Liver (tissue), 9 donors: ENCODE results near the gene DCTPP1. TPM values are rescaled to one million over a fixed set of nuclear protein-coding genes. Genes with fewer than 3 reads are reported as not detected.

Source experiments
- DNase-seq: peaks from one replicate; pipeline ENCODE4 v3.0.0-alpha.2; 2017; ENCODE audit warnings: low spot score
- H3K27ac ChIP-seq, 2 donors: one replicate each; pipeline ENCODE4 v1.7.0; 2013; ENCODE audit warnings: inconsistent platforms in 2 of 2, low read length in 2 of 2, control low read depth in 1 of 2, low read depth in 1 of 2, mild to moderate bottlenecking in 1 of 2
- H3K27me3 ChIP-seq, 4 donors: one replicate each; pipeline versions ENCODE4 v1.6.1 to v1.7.0; 2013; ENCODE audit warnings: low read length in 3 of 4, inconsistent platforms in 1 of 4, mild to moderate bottlenecking in 1 of 4, moderate library complexity in 1 of 4; ENCODE audit not compliant: control insufficient read depth in 4 of 4, insufficient read depth in 4 of 4
- H3K36me3 ChIP-seq, 4 donors: one replicate each; pipeline versions ENCODE4 v1.6.1 to v1.7.0; 2013; ENCODE audit warnings: low read length in 3 of 4, mild to moderate bottlenecking in 3 of 4, low read depth in 1 of 4, moderate library complexity in 1 of 4; ENCODE audit not compliant: control insufficient read depth in 4 of 4, insufficient read depth in 3 of 4
- H3K4me1 ChIP-seq, 4 donors: one replicate each; pipeline versions ENCODE4 v1.6.1 to v1.7.0; 2013; ENCODE audit warnings: low read length in 3 of 4, mild to moderate bottlenecking in 3 of 4, moderate library complexity in 1 of 4; ENCODE audit not compliant: control insufficient read depth in 4 of 4, insufficient read depth in 4 of 4
- H3K4me3 ChIP-seq, 3 donors: one replicate each; pipeline versions ENCODE4 v1.6.1 to v1.7.0; 2013; ENCODE audit warnings: low read length in 3 of 3, control low read depth in 1 of 3, low read depth in 1 of 3, mild to moderate bottlenecking in 1 of 3
- H3K9ac ChIP-seq, 2 donors: one replicate each; pipeline ENCODE4 v1.7.0; 2013; ENCODE audit warnings: low read length in 2 of 2, mild to moderate bottlenecking in 2 of 2, moderate library complexity in 2 of 2, control low read depth in 1 of 2, low read depth in 1 of 2
- H3K9me3 ChIP-seq, 4 donors: one replicate each; pipeline versions ENCODE4 v1.6.1 to v1.7.0; 2013; ENCODE audit warnings: low read length in 3 of 4; ENCODE audit not compliant: control insufficient read depth in 4 of 4
- ATF3 ChIP-seq: IDR thresholded peaks from 2 replicates; pipeline ENCODE4 v1.6.1; 2016; ENCODE audit warnings: antibody characterized with exemption
- EGR1 ChIP-seq, 2 donors: IDR thresholded peaks; 2 replicates each; pipeline ENCODE4 v1.6.1; 2016 to 2018; ENCODE audit warnings: antibody characterized with exemption in 2 of 2, low read depth in 2 of 2
- FOXA1 ChIP-seq: IDR thresholded peaks from 2 replicates; pipeline ENCODE4 v1.6.1; 2016; ENCODE audit warnings: antibody characterized with exemption
- FOXA2 ChIP-seq: IDR thresholded peaks from 2 replicates; pipeline ENCODE4 v1.6.1; 2016; ENCODE audit warnings: antibody characterized with exemption
- GABPA ChIP-seq, 2 donors: IDR thresholded peaks in 1 of 2; conservative IDR thresholded peaks in 1 of 2; 2 replicates each; pipeline ENCODE4 v1.6.1; 2016; ENCODE audit warnings: antibody characterized with exemption in 2 of 2, mild to moderate bottlenecking in 1 of 2, moderate library complexity in 1 of 2
- HNF4A ChIP-seq, 2 donors: conservative IDR thresholded peaks; 2 replicates each; pipeline ENCODE4 v1.6.1; 2016; ENCODE audit warnings: antibody characterized with exemption in 2 of 2, mild to moderate bottlenecking in 2 of 2
- HNF4G ChIP-seq: IDR thresholded peaks from 2 replicates; pipeline ENCODE4 v1.6.1; 2016; ENCODE audit warnings: antibody characterized with exemption
- JUND ChIP-seq, 2 donors: IDR thresholded peaks; 2 replicates each; pipeline ENCODE4 v1.6.1; 2016; ENCODE audit warnings: antibody characterized with exemption in 2 of 2
- NR2F2 ChIP-seq: IDR thresholded peaks from 2 replicates; pipeline ENCODE4 v1.6.1; 2016; ENCODE audit warnings: antibody characterized with exemption
- RAD21 ChIP-seq, 2 donors: IDR thresholded peaks; 2 replicates each; pipeline ENCODE4 v1.6.1; 2016; ENCODE audit warnings: antibody characterized with exemption in 2 of 2, mild to moderate bottlenecking in 2 of 2
- RXRA ChIP-seq, 2 donors: IDR thresholded peaks; 2 replicates each; pipeline ENCODE4 v1.6.1; 2017 to 2018; ENCODE audit warnings: antibody characterized with exemption in 2 of 2, mild to moderate bottlenecking in 1 of 2
- TAF1 ChIP-seq: conservative IDR thresholded peaks from 2 replicates; pipeline ENCODE4 v1.6.1; 2016; ENCODE audit warnings: antibody characterized with exemption, mild to moderate bottlenecking
- YY1 ChIP-seq: IDR thresholded peaks from 2 replicates; pipeline ENCODE4 v1.6.1; 2016; ENCODE audit warnings: antibody characterized with exemption, mild to moderate bottlenecking
- ZBTB33 ChIP-seq: IDR thresholded peaks from 2 replicates; pipeline ENCODE4 v1.6.1; 2016; ENCODE audit warnings: antibody characterized with exemption
- WGBS: extraction: QIAGEN DNeasy Blood & Tissue Kit; methylation state at CpG from one replicate; pipeline ENCODE4 v1.1.7; 2013; 5-methylcytosine and 5-hydroxymethylcytosine counted together
- polyA plus RNA-seq, 2 donors: library from polyadenylated mRNA; stranded (reverse) in 1 of 2; unstranded in 1 of 2; fragments of 200-250 nt in 1 of 2; fragments of >200 nt in 1 of 2; fragmentation: Nextera tagmentation in 1 of 2; extraction: Ambion mirVana in 1 of 2; gene quantifications; one replicate each; pipeline versions ENCODE4 v1.2.1 to v1.2.3, GENCODE V29; 2013 to 2015
- total RNA-seq, 2 donors: library from RNA; depleted of rRNA; stranded (reverse); fragments of >200 nt; gene quantifications; one replicate each; pipeline ENCODE4 v1.2.3, GENCODE V29; 2014
- TF ChIP-seq, protein P1 (sequence below): IDR thresholded peaks from 2 replicates; pipeline ENCODE4 v1.6.1; 2016; ENCODE audit warnings: antibody characterized with exemption
- TF ChIP-seq, protein P2 (sequence below): IDR thresholded peaks from 2 replicates; pipeline ENCODE4 v1.6.1; 2016; ENCODE audit warnings: antibody characterized with exemption, mild to moderate bottlenecking
- TF ChIP-seq, protein P3 (sequence below): fragments of 150-350 bp; IDR thresholded peaks from 2 replicates; pipeline ENCODE4 v1.5.1; 2017; ENCODE audit warnings: improper control_type of control experiment, low read depth, low read length; ENCODE audit not compliant: missing input control
- donor health status: healthy.
- donor health status: healthy.
- donor health status: healthy.
- donor health status: healthy.
- donor health status: healthy.

Gene DCTPP1
- total and polyA plus RNA-seq, 4 donors = 6.0 to 18.8 (median 15.0) TPM

DNA sequence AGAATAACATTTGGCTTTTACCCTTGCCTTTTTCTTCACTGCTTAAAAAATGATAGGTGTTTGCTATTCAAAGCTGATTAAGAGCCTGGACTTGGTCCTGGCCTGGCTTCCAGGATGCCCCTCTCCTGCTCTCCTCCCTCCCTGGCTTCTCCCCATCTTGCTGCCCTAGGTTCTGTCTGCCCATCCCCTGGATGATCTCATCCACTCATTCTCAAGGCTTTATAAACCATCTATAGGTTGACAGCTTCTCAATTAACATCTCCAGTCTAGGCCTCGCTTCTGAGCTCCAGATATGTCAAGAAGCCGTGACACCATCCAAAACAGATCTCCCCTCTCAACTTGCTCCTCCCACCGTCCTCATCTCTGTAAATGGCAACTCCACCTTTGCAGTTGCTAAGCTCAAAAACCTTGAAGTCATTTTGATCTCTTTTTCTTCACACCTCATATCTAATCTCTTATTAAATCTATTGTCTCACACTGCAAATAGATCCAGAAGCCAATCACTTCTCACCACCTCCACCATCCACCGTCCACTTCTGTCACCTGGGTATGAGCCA lies 13.7 kb downstream of the DCTPP1 start:
- Histone ChIP-seq H3K4me1 (peaks cover 3 to 16% (median 5%) of the 10 kb centered on the region in 4 donors), H3K9ac (no peak overlapping the region), H3K27me3 (no peaks in the 10 kb centered on the region), H3K4me3 (no peak overlapping the region), H3K9me3 (no peaks in the 10 kb centered on the region), H3K36me3 (peaks cover 0 to 2% (median under 1%) of the 10 kb centered on the region in 4 donors), H3K27ac (no peak overlapping the region)
- TF ChIP-seq FOXA1 (no peak), NR2F2 (no peak), EGR1 (IDR thresholded peaks at IDR 0.05; ENCODE audit: low read depth in 2 of 2) (no peak), ZBTB33 (no peak), FOXA2 (no peak), GABPA (IDR thresholded peaks at IDR 0.05 in 1 of 2, conservative IDR thresholded peaks at IDR 0.05 in 1 of 2) (no peak)
- TF ChIP-seq, protein P1, sequence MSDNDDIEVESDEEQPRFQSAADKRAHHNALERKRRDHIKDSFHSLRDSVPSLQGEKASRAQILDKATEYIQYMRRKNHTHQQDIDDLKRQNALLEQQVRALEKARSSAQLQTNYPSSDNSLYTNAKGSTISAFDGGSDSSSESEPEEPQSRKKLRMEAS = no peak
- no peak for DNase-seq
- 93% methylated on average over 4 of the region's 4 CpGs for WGBS

GRCh38 chr16:30414159-30414558 lies 15.7 kb downstream of the DCTPP1 start:
- Histone ChIP-seq H3K4me3 (no peak overlapping the region), H3K36me3 (peaks cover 0 to 2% (median under 1%) of the 10 kb centered on the region in 4 donors), H3K27me3 (no peaks in the 10 kb centered on the region), H3K9me3 (no peaks in the 10 kb centered on the region), H3K27ac (no peak overlapping the region), H3K4me1 (peaks cover 5 to 23% (median 11%) of the 10 kb centered on the region in 4 donors), H3K9ac (no peak overlapping the region)
- WGBS = 91% methylated on average over 5 of the region's 5 CpGs
- TF ChIP-seq ATF3 (no peak), HNF4A (conservative IDR thresholded peaks at IDR 0.05) (no peak), HNF4G (no peak), YY1 (no peak), FOXA2 (no peak), RXRA (IDR thresholded peaks at IDR 0.05) (no peak), TAF1 (no peak), EGR1 (IDR thresholded peaks at IDR 0.05; ENCODE audit: low read depth in 2 of 2) (no peak), GABPA (IDR thresholded peaks at IDR 0.05 in 1 of 2, conservative IDR thresholded peaks at IDR 0.05 in 1 of 2) (no peak), RAD21 (IDR thresholded peaks at IDR 0.05) (no peak), JUND (IDR thresholded peaks at IDR 0.05) (no peak)
- TF ChIP-seq, protein P2, sequence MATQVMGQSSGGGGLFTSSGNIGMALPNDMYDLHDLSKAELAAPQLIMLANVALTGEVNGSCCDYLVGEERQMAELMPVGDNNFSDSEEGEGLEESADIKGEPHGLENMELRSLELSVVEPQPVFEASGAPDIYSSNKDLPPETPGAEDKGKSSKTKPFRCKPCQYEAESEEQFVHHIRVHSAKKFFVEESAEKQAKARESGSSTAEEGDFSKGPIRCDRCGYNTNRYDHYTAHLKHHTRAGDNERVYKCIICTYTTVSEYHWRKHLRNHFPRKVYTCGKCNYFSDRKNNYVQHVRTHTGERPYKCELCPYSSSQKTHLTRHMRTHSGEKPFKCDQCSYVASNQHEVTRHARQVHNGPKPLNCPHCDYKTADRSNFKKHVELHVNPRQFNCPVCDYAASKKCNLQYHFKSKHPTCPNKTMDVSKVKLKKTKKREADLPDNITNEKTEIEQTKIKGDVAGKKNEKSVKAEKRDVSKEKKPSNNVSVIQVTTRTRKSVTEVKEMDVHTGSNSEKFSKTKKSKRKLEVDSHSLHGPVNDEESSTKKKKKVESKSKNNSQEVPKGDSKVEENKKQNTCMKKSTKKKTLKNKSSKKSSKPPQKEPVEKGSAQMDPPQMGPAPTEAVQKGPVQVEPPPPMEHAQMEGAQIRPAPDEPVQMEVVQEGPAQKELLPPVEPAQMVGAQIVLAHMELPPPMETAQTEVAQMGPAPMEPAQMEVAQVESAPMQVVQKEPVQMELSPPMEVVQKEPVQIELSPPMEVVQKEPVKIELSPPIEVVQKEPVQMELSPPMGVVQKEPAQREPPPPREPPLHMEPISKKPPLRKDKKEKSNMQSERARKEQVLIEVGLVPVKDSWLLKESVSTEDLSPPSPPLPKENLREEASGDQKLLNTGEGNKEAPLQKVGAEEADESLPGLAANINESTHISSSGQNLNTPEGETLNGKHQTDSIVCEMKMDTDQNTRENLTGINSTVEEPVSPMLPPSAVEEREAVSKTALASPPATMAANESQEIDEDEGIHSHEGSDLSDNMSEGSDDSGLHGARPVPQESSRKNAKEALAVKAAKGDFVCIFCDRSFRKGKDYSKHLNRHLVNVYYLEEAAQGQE = no peak
- TF ChIP-seq, protein P3, sequence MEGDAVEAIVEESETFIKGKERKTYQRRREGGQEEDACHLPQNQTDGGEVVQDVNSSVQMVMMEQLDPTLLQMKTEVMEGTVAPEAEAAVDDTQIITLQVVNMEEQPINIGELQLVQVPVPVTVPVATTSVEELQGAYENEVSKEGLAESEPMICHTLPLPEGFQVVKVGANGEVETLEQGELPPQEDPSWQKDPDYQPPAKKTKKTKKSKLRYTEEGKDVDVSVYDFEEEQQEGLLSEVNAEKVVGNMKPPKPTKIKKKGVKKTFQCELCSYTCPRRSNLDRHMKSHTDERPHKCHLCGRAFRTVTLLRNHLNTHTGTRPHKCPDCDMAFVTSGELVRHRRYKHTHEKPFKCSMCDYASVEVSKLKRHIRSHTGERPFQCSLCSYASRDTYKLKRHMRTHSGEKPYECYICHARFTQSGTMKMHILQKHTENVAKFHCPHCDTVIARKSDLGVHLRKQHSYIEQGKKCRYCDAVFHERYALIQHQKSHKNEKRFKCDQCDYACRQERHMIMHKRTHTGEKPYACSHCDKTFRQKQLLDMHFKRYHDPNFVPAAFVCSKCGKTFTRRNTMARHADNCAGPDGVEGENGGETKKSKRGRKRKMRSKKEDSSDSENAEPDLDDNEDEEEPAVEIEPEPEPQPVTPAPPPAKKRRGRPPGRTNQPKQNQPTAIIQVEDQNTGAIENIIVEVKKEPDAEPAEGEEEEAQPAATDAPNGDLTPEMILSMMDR = no peak
- no peak for DNase-seq
